GM12874 (cell line): ENCODE data around the gene SNX18.

ENCODE experiments used
- TF ChIP-seq, protein P1 (sequence below): IDR thresholded peaks from 2 replicates; pipeline ENCODE4 v1.5.1; 2011; ENCODE audit warnings: low read depth, mild to moderate bottlenecking, control low read depth, low read length, moderate library complexity; ENCODE audit not compliant: insufficient read depth

SNX18 gene

DNA sequence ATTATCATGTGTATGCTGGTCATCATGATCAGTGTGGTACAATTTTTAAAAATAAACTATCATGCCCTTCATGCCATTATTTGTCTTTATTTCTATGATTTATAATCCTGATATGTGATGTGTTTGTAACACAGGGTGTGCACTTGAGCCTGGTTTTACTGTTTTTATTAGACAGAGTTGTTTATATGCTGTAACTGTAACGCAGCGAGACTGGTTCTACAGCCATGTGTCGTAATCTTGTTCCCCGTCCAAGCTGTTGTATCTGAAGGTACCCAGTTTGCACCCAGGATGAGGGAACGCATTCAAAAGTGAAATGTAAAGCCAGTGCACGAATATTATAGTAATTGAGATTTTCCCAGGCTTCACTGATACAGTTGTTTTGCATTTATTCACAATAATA lies 28.2 kb downstream of the SNX18 start:
- TF ChIP-seq, protein P1, sequence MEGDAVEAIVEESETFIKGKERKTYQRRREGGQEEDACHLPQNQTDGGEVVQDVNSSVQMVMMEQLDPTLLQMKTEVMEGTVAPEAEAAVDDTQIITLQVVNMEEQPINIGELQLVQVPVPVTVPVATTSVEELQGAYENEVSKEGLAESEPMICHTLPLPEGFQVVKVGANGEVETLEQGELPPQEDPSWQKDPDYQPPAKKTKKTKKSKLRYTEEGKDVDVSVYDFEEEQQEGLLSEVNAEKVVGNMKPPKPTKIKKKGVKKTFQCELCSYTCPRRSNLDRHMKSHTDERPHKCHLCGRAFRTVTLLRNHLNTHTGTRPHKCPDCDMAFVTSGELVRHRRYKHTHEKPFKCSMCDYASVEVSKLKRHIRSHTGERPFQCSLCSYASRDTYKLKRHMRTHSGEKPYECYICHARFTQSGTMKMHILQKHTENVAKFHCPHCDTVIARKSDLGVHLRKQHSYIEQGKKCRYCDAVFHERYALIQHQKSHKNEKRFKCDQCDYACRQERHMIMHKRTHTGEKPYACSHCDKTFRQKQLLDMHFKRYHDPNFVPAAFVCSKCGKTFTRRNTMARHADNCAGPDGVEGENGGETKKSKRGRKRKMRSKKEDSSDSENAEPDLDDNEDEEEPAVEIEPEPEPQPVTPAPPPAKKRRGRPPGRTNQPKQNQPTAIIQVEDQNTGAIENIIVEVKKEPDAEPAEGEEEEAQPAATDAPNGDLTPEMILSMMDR, result no peak

DNA sequence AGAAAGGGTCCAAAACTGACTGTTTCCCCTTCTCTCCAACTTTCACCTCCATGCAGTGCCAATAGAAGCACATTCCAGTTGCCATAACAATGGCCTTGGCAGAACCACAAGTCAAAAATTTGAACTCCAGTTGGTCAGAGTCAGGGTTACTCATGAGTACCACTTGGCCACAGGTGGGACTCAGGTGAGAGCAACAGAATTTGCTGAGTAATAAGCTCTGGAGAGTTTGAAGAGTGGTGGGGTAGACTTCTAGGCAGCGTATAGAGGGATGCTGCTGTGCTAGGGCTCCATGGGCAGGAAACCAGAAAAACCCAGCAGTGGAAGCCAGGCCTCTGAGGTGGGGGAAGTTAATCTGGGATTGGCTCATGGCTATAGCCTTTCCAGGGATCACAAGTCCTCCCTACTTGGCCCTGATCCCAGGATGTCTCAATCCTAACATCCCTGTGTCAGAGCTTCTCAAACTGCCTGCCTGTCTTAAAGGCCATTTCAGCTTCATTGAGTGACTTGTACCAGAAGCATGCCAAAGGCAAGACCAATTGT lies 30.2 kb downstream of the SNX18 start:
- TF ChIP-seq, protein P1, result no peak

DNA sequence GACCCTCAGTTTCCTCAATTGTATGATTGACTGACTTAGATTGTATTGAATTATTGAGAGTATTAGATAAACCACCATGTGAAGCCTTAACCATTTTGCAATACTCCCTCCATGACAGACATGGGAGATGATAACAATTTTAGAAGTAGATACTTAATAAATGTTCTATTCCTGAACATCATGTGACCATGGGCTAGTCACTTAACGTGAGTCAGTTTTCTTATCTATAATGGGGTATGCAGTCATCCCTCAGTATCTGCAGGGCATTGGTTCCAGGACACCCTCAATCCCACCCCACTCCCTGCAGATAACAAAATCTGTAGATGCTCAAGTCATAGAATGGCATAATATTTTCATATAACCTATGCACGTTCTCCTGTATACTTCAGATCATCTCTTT lies 31.0 kb downstream of the SNX18 start:
- TF ChIP-seq, protein P1, result no peak

DNA sequence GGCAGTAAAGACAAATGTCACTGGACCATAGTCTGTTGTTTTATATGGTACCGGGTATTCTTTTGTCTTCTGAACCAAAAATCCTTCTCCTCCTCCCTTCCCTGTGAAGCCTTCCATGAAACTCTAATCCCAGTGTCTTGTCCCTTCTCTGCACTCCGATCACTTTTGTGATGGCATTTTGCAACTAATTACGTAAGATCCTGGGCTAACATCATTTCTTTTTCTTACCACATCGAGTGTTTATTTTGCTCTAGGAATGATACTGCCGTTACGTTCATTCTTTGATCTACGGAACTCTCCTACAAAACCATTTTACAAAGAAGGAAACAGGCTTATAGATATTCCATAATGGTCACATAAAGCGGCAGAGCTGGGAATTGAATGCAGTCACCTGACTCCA lies 33.7 kb downstream of the SNX18 start:
- TF ChIP-seq, protein P1, result no peak

DNA sequence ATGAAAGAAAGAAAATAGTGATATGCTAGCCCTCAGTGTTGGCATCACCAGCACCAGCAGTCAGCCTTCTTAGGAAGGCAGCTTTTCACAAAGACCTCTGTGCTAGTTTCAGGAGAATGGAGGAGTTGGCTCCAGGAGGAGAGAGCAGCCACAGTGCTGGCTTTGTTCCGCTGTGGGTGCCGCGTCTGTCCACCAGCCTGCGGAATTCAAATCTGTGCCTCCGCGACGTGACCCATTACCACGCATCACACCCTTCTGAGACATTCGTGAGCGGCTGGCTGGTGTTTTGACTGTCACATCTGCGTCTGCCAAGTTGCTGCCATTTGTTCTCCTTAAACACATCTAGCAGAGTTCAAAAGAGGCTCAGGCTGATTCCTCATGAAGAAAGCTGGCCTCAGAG lies 34.4 kb downstream of the SNX18 start:
- TF ChIP-seq, protein P1, result no peak

DNA sequence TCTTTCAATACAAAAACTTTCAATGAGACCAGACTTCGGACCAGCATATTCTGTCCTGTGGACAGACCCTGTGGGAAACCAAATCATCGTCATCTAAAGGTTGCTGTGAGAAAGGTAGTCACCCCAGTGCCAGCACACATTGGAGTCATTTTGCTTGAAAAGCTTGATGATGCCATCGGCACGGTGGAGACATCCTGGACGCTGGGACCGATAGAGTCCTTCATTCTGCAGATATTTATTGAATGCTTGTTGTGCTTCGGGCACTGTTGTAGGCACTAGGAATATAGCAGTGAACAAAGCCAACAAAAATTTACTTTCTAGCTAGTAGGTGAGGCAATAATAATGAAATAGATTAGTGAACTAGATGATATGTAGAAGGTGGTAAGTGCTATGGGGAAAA lies 34.9 kb downstream of the SNX18 start:
- TF ChIP-seq, protein P1, result no peak

DNA sequence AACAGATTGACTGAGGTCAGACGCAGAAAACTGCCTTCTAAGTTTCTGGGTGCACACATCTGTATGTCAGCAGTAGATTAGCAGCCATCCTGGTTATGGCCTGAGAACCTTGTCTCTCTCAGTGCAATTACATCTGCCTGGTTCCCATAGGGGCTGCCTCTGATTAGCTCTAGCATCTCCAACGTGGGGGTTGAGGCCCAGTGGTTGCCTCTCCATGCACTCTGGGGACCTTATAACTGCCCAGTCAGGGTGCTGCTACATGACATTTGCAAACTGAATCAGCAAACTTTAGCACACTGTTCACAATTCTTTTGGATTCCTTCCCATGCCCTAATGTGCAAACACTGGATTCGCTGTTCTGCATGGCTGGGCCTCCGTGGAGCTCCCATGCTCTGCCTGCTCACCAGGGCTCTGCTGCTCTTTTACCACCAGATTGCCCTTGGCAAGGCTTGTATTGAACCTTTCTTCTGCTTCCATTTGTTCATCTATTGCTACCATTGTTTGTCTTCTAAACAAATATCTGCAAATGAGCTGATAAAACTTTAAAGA lies 36.2 kb downstream of the SNX18 start:
- TF ChIP-seq, protein P1, result no peak

DNA sequence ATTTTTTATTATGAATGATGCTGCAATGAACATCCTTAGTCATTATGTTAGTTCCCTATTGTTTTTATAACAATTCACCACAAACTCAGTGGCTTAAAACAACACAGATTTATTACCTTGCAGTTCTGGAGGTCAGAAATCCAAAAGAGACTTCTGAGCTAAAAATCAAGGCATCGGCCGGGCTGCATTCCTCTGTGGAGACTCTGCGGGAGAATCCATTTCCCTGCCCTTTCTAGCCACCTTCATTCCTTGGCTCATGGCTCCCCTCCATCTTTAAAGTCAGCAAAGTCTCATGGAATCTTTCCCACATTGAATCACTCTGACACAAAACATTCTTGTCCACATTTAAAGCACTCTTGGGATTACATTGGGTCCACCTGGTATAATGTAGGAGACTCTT lies 38.6 kb downstream of the SNX18 start:
- TF ChIP-seq, protein P1, result no peak
